Adipose tissue (tissue), 3 donors: ENCODE data around the gene CTXND2. TPM values are rescaled to one million over a fixed set of nuclear protein-coding genes. Genes with fewer than 3 reads are reported as not detected.
"Not testable (repeated sequence)": the region's sequence is repeated elsewhere in the genome, so short reads cannot be mapped to it uniquely, and the experiment has no call there.

Source experiments
- H3K27ac ChIP-seq: one replicate; pipeline ENCODE4 v1.5.1; 2013; ENCODE audit warnings: low read depth, low read length
- WGBS, 3 donors: extraction: QIAGEN DNeasy Blood & Tissue Kit; methylation state at CpG; one replicate each; pipeline ENCODE4 v1.1.7; 2013; 5-methylcytosine and 5-hydroxymethylcytosine counted together
- polyA plus RNA-seq, 3 donors: library from polyadenylated mRNA; stranded (reverse); fragments of 200-250 nt; gene quantifications; one replicate each; pipeline ENCODE4 v1.2.3, GENCODE V29; 2013
- donor health status: healthy with polysubstance abuse.
- donor health status: Bipolar disorder and iron deficiency.
- donor health status: healthy.

CTXND2 gene
- polyA plus RNA-seq, 3 donors, result not detected

GRCh38 chr1:150928286-150928685 lies 41.4 kb downstream of the CTXND2 start:
- 87 to 98% (median 88%) methylated on average over 3 of the region's 3 CpGs for WGBS, 3 donors
- no peak overlapping the region for H3K27ac ChIP-seq

- not testable (repeated sequence) for H3K27ac ChIP-seq
- 93 to 97% (median 93%) methylated on average over 5 to 6 of the region's 6 CpGs for WGBS, 3 donors
Measured at GRCh38 chr1:150928775-150929174, 41.8 kb downstream of the CTXND2 start.

- WGBS, 3 donors, result 95 to 100% (median 97%) methylated on average over 1 of the region's 1 CpG
Measured at GRCh38 chr1:150931773-150932172, 44.8 kb downstream of the CTXND2 start.

GRCh38 chr1:150944856-150945255 lies 57.9 kb downstream of the CTXND2 start:
- no peak overlapping the region for H3K27ac ChIP-seq
- 86 to 90% (median 87%) methylated on average over 5 of the region's 5 CpGs for WGBS, 3 donors

More at GRCh38 chr1:150931773-150932172, 44.8 kb downstream of the CTXND2 start:
- no peak overlapping the region for H3K27ac ChIP-seq

- H3K27ac ChIP-seq, result no peak overlapping the region
- 89 to 95% (median 94%) methylated on average over 3 of the region's 3 CpGs for WGBS, 3 donors
Measured at GRCh38 chr1:150954708-150955107, 67.8 kb downstream of the CTXND2 start.

GRCh38 chr1:150955280-150955679 lies 68.3 kb downstream of the CTXND2 start:
- no peak overlapping the region for H3K27ac ChIP-seq

GRCh38 chr1:150957666-150958065 lies 70.7 kb downstream of the CTXND2 start:
- H3K27ac ChIP-seq, result no peak overlapping the region
- WGBS, 3 donors, result 98 to 99% (median 98%) methylated on average over 11 of the region's 11 CpGs

GRCh38 chr1:150960646-150961045 lies 73.7 kb downstream of the CTXND2 start:
- WGBS, 3 donors, result 97 to 98% (median 98%) methylated on average over 7 of the region's 7 CpGs
- H3K27ac ChIP-seq, result no peak overlapping the region

GRCh38 chr1:150961756-150962155 lies 74.8 kb downstream of the CTXND2 start:
- H3K27ac ChIP-seq, result no peak overlapping the region
- WGBS, 3 donors, result 60 to 67% (median 65%) methylated on average over 4 of the region's 4 CpGs

Other genes with a start within 250 kb of the CTXND2 start
- gene GOLPH3L, start 190.0 kb upstream of the CTXND2 start, polyA plus RNA-seq, result 10 to 100 TPM; 10.3 to 26.6 (median 19.2) TPM
- gene HORMAD1, start 166.2 kb upstream of the CTXND2 start, polyA plus RNA-seq, result under 1 TPM in 1 of 3 donors, not detected in 2; 0.07 TPM
- 10 to 100 TPM; 11.6 to 67.0 (median 43.1) TPM for gene CTSS, start 121.4 kb upstream of the CTXND2 start, polyA plus RNA-seq
- gene CTSK, start 78.9 kb upstream of the CTXND2 start, polyA plus RNA-seq, result 10 to 100 TPM in 2 of 3 donors, 1 to 10 TPM in 1; 2.3 to 64.2 (median 28.1) TPM
- gene ARNT, start 10.5 kb upstream of the CTXND2 start, polyA plus RNA-seq, result 10 to 100 TPM; 14.1 to 45.2 (median 18.0) TPM
- gene SETDB1, start 39.2 kb downstream of the CTXND2 start, polyA plus RNA-seq, result 10 to 100 TPM; 13.4 to 15.7 (median 15.1) TPM
- gene CERS2, start 87.7 kb downstream of the CTXND2 start, polyA plus RNA-seq, result 100 to 1,000 TPM in 2 of 3 donors, 10 to 100 TPM in 1; 86.8 to 134 (median 109) TPM
- gene ANXA9, start 95.2 kb downstream of the CTXND2 start, polyA plus RNA-seq, result 10 to 100 TPM in 1 of 3 donors, 1 to 10 TPM in 1, under 1 TPM in 1; 0.15 to 12.8 (median 3.1) TPM
- gene MINDY1, start 119.8 kb downstream of the CTXND2 start, polyA plus RNA-seq, result 10 to 100 TPM; 12.0 to 24.0 (median 13.9) TPM
- gene PRUNE1, start 121.3 kb downstream of the CTXND2 start, polyA plus RNA-seq, result 10 to 100 TPM in 1 of 3 donors, 1 to 10 TPM in 2; 8.6 to 14.2 (median 9.9) TPM
- gene BNIPL, start 149.4 kb downstream of the CTXND2 start, polyA plus RNA-seq, result 1 to 10 TPM in 1 of 3 donors, under 1 TPM in 2; 0.16 to 1.1 (median 0.34) TPM
- gene C1orf56, start 160.6 kb downstream of the CTXND2 start, polyA plus RNA-seq, result 1 to 10 TPM; 1.8 to 5.0 (median 3.9) TPM
- gene CDC42SE1, start 172.5 kb downstream of the CTXND2 start, polyA plus RNA-seq, result 10 to 100 TPM; 25.9 to 72.3 (median 64.3) TPM
- gene MLLT11, start 173.3 kb downstream of the CTXND2 start, polyA plus RNA-seq, result 1 to 10 TPM in 2 of 3 donors, under 1 TPM in 1; 0.38 to 7.2 (median 1.8) TPM
- 10 to 100 TPM in 1 of 3 donors, 1 to 10 TPM in 2; 3.0 to 12.4 (median 8.3) TPM for gene GABPB2, start 183.6 kb downstream of the CTXND2 start, polyA plus RNA-seq